HCT116 (cell line): ENCODE measurements around the gene SMIM41.

ENCODE experiments used
- CTCF ChIP-seq, 3 experiments: fragments of 200-600 bp in 1 of 3; sonication (generic) in 1 of 3; IDR thresholded peaks in 2 of 3; conservative IDR thresholded peaks in 1 of 3; 2 replicates each; pipeline ENCODE4 v1.5.1; 2012 to 2017; ENCODE audit warnings: low read depth in 2 of 3, low read length in 2 of 3, antibody characterized with exemption in 1 of 3, borderline replicate concordance in 1 of 3, control low read depth in 1 of 3, mild to moderate bottlenecking in 1 of 3, mixed read lengths in 1 of 3, mixed run types in 1 of 3, moderate library complexity in 1 of 3; ENCODE audit not compliant: insufficient read depth in 1 of 3
- TF ChIP-seq, protein P1 (sequence below): IDR thresholded peaks from 2 replicates; pipeline ENCODE4 v1.6.1; 2012

GRCh38 chr12:52146822-52147366, 67.4 kb downstream of the SMIM41 start:
- TF ChIP-seq CTCF (IDR thresholded peaks at IDR 0.05 in 2 of 3, conservative IDR thresholded peaks at IDR 0.05 in 1 of 3; ENCODE audit: borderline replicate concordance in 1 of 3, insufficient read depth in 1 of 3, low read depth in 2 of 3, low read length in 2 of 3): no peak
- TF ChIP-seq, protein P1, sequence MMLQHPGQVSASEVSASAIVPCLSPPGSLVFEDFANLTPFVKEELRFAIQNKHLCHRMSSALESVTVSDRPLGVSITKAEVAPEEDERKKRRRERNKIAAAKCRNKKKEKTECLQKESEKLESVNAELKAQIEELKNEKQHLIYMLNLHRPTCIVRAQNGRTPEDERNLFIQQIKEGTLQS: no peak
